HUES64 (cell line): ENCODE data around the gene OR2A2.
"Not testable (repeated sequence)": the region's sequence is repeated elsewhere in the genome, so short reads cannot be mapped to it uniquely, and the experiment has no call there.

Experiments used
- H3K27ac ChIP-seq: 2 replicates; pipeline ENCODE4 v1.7.0; 2013; ENCODE audit warnings: low read depth, low read length, inconsistent platforms
- H3K27me3 ChIP-seq: 2 replicates; pipeline ENCODE4 v1.6.1; 2013; ENCODE audit warnings: mild to moderate bottlenecking, low read length; ENCODE audit not compliant: insufficient read depth
- H3K36me3 ChIP-seq: 2 replicates; pipeline ENCODE4 v1.6.1; 2013; ENCODE audit warnings: mild to moderate bottlenecking, low read length; ENCODE audit not compliant: insufficient read depth
- H3K4me1 ChIP-seq: 2 replicates; pipeline ENCODE4 v1.6.1; 2013; ENCODE audit warnings: mild to moderate bottlenecking, low read length, moderate library complexity; ENCODE audit not compliant: insufficient read depth
- H3K4me3 ChIP-seq: 2 replicates; pipeline ENCODE4 v1.5.1; 2013; ENCODE audit warnings: mild to moderate bottlenecking, low read length, moderate library complexity
- H3K9ac ChIP-seq: 2 replicates; pipeline ENCODE4 v1.6.1; 2013; ENCODE audit warnings: mild to moderate bottlenecking, low read depth, low read length
- H3K9me3 ChIP-seq: 2 replicates; pipeline ENCODE4 v1.6.1; 2013; ENCODE audit warnings: low read depth, low read length; ENCODE audit not compliant: insufficient read depth
- WGBS: fragments of 150-250, 120-280 bp; methylation state at CpG from one replicate; pipeline ENCODE4 v1.1.7; 2013; ENCODE audit warnings: missing lambda C conversion rate; 5-methylcytosine and 5-hydroxymethylcytosine counted together

OR2A2 gene

GRCh38 chr7:144105211-144105610, 4.2 kb upstream of the OR2A2 start:
- Histone ChIP-seq H3K36me3 (no peaks in the 10 kb centered on the region), H3K9ac (no peak overlapping the region), H3K27ac (no peak overlapping the region), H3K27me3 (no peaks in the 10 kb centered on the region), H3K4me3 (no peak overlapping the region), H3K9me3 (no peaks in the 10 kb centered on the region), H3K4me1 (no peaks in the 10 kb centered on the region)

GRCh38 chr7:144110272-144110671, 889 bp downstream of the OR2A2 start:
- H3K4me1 ChIP-seq, result no peaks in the 10 kb centered on the region
- no peaks in the 10 kb centered on the region for H3K27me3 ChIP-seq
- no peaks in the 10 kb centered on the region for H3K9me3 ChIP-seq
- H3K4me3 ChIP-seq, result no peak overlapping the region
- H3K9ac ChIP-seq, result no peak overlapping the region
- WGBS, result 94% methylated on average over 5 of the region's 5 CpGs
- H3K27ac ChIP-seq, result no peak overlapping the region
- no peaks in the 10 kb centered on the region for H3K36me3 ChIP-seq

- no peak overlapping the region for H3K4me3 ChIP-seq
- WGBS, result 75% methylated on average over 1 of the region's 1 CpG
Observed at GRCh38 chr7:144113651-144114050, 4.3 kb downstream of the OR2A2 start.

DNA sequence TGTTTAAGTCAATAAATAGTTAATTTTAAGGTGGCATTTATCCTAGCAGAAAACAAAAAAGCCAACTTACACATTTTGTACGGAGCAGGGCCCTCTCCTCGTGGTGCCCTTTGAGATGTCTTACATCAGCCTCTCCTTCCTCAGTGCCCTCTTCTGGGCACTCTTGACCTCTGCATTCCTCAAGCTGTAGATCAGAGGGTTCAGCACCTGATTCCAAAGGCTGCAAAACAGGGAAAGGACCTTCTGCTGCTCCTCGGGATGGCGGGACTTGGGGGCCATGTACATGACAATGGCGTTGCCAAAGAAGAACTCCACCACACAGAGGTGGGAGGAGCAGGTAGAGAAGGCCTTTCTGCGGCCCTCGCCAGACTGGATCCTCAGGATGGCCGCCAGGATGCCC, 9.0 kb downstream of the OR2A2 start:
- H3K36me3 ChIP-seq, result no peaks in the 10 kb centered on the region
- H3K9ac ChIP-seq, result no peak overlapping the region
- no peak overlapping the region for H3K27ac ChIP-seq
- H3K4me3 ChIP-seq, result no peak overlapping the region
- H3K27me3 ChIP-seq, result no peaks in the 10 kb centered on the region
- no peaks in the 10 kb centered on the region for H3K9me3 ChIP-seq
- WGBS, result 73% methylated on average over 8 of the region's 8 CpGs
- H3K4me1 ChIP-seq, result no peaks in the 10 kb centered on the region

More at GRCh38 chr7:144113651-144114050, 4.3 kb downstream of the OR2A2 start:
- no peaks in the 10 kb centered on the region for H3K4me1 ChIP-seq
- no peaks in the 10 kb centered on the region for H3K9me3 ChIP-seq
- no peaks in the 10 kb centered on the region for H3K36me3 ChIP-seq
- H3K27me3 ChIP-seq, result no peaks in the 10 kb centered on the region
- H3K9ac ChIP-seq, result no peak overlapping the region
- H3K27ac ChIP-seq, result no peak overlapping the region

DNA sequence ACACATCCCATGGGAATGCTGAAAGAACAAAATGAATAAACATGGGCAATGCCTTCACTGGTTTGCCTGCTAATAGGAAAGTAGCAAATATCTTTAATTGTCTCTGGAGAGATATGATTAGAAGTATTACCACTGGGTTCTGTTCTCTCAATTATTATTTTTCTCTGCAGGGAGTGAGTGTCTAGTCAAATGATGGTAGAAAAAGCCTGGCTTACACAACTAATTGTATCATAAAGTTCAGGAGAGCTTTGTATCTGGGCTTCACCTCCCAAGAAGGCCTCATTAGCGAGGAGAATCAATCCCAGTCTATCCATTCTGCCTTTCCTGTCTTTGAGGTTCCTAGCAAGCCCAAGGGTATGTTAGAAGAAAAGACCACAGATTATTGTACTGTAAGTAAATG, 13.5 kb downstream of the OR2A2 start, which contains the start of gene OR2A14:
Gene OR2A14, plus strand, starts transcription at position 301 of the 400 bp plus-strand sequence. CDS start 5,937 bp downstream, outside the sequence.
- no peaks in the 10 kb centered on the region for H3K4me1 ChIP-seq
- no peak within 1 kb of the TSS for H3K27ac ChIP-seq
- H3K27me3 ChIP-seq, result no peaks in the 10 kb centered on the region
- H3K9ac ChIP-seq, result no peak within 1 kb of the TSS
- WGBS, result 100% methylated on average over 1 of the region's 1 CpG
- H3K36me3 ChIP-seq, result no peaks in the 10 kb centered on the region
- no peaks in the 10 kb centered on the region for H3K9me3 ChIP-seq
- no peak within 1 kb of the TSS for H3K4me3 ChIP-seq

DNA sequence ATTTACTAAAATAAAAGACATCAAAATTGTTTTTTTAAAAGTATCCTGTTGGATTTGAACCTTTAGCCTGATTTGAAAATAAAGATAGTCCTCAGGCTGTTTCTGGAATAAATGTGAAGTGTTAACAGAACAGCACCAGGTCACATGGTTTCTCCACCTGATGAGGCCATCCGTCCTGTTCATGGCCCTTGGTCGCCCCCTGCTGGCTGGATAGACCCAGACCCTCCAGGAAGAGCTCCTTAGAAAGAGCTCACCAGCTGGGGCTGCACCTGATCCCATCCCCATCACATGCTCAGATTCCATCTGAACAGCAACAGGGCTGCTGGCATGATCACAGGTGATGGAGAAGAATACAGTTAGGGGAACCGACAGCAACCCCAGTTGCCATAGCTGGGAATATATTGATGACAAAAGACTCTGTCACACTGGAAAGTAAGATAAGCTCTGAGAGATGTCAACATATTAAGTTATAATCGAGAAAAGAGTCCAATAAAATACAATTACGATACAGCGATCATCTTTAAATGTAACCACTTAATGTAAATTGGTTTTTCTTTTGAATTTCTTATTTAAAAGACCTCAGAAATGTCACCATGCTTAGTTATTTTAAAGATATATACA, 18.4 kb downstream of the OR2A2 start:
- 2% methylated on average over 3 of the region's 6 CpGs for WGBS
- Histone ChIP-seq H3K36me3 (no peaks in the 10 kb centered on the region), H3K9me3 (no peaks in the 10 kb centered on the region), H3K27me3 (no peaks in the 10 kb centered on the region), H3K9ac (no peak overlapping the region), H3K4me3 (no peak overlapping the region), H3K4me1 (no peaks in the 10 kb centered on the region), H3K27ac (no peak overlapping the region)

DNA sequence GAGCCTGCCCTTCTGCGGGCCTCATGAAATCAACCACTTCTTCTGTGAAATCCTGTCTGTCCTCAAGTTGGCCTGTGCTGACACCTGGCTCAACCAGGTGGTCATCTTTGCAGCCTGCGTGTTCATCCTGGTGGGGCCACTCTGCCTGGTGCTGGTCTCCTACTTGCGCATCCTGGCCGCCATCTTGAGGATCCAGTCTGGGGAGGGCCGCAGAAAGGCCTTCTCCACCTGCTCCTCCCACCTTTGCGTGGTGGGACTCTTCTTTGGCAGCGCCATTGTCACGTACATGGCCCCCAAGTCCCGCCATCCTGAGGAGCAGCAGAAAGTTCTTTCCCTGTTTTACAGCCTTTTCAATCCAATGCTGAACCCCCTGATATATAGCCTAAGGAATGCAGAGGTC, 20.2 kb downstream of the OR2A2 start:
- H3K4me1 ChIP-seq, H3K36me3 ChIP-seq, H3K4me3 ChIP-seq, H3K9ac ChIP-seq, H3K27me3 ChIP-seq, H3K9me3 ChIP-seq, H3K27ac ChIP-seq: not testable (repeated sequence)
- WGBS, result 91% methylated on average over 9 of the region's 9 CpGs

GRCh38 chr7:144130730-144131129, 21.3 kb downstream of the OR2A2 start:
- Histone ChIP-seq H3K4me3 (no peak overlapping the region), H3K27me3 (no peaks in the 10 kb centered on the region), H3K4me1 (no peaks in the 10 kb centered on the region), H3K9me3 (no peaks in the 10 kb centered on the region), H3K36me3 (no peaks in the 10 kb centered on the region), H3K9ac (no peak overlapping the region), H3K27ac (no peak overlapping the region)
- WGBS, result 95% methylated on average over 2 of the region's 2 CpGs

DNA sequence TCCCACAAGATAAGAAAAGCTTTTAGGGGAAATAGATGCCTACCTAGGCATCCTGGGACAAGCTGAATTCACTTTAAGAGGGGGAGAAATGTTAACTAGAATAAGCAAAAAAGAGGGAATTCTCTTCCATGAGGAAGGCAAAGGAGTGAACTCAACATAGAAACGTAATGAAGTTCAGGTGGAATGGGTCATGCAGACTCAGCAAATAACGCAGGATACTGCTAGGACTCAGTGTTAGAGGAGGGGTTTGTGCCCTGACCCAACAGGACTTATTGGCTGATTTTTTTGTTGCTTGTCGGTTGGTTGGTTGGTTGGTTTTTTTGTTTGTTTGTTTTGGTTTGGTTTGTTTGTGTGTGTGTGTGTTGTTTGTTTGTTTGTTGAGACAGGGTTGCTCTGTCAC, 22.9 kb downstream of the OR2A2 start:
- Histone ChIP-seq H3K9ac (no peak overlapping the region), H3K27ac (no peak overlapping the region), H3K36me3 (no peaks in the 10 kb centered on the region), H3K27me3 (no peaks in the 10 kb centered on the region), H3K4me1 (no peaks in the 10 kb centered on the region), H3K4me3 (no peak overlapping the region), H3K9me3 (no peaks in the 10 kb centered on the region)
- 89% methylated on average over 3 of the region's 3 CpGs for WGBS

GRCh38 chr7:144133307-144133706, 23.9 kb downstream of the OR2A2 start:
- no peak overlapping the region for H3K27ac ChIP-seq
- H3K4me1 ChIP-seq, result no peaks in the 10 kb centered on the region
- 74% methylated on average over 5 of the region's 6 CpGs for WGBS
- H3K27me3 ChIP-seq, result no peaks in the 10 kb centered on the region
- no peak overlapping the region for H3K4me3 ChIP-seq
- no peaks in the 10 kb centered on the region for H3K36me3 ChIP-seq
- H3K9me3 ChIP-seq, result no peaks in the 10 kb centered on the region
- H3K9ac ChIP-seq, result no peak overlapping the region

DNA sequence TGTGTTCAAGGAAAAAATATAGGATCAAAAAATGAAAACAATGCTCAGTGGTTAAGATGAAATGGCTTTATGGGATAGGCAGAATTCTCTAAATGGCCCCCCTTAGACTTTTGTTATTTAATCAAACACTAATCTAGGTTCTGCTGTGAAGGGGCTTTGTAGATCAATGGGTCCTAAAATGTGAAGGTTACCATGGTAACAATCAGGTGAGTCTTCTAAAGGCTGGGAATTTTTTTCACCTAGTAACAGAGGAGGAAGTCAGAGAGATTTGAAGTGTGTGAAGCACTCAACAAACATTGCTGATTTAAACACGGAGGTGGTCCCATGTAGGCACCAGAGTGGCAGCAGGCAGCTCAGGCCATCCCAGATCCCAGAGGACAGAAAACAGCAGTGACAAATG, 24.7 kb downstream of the OR2A2 start:
- 74% methylated on average over 1 of the region's 1 CpG for WGBS
- H3K9ac ChIP-seq, result no peak overlapping the region

DNA sequence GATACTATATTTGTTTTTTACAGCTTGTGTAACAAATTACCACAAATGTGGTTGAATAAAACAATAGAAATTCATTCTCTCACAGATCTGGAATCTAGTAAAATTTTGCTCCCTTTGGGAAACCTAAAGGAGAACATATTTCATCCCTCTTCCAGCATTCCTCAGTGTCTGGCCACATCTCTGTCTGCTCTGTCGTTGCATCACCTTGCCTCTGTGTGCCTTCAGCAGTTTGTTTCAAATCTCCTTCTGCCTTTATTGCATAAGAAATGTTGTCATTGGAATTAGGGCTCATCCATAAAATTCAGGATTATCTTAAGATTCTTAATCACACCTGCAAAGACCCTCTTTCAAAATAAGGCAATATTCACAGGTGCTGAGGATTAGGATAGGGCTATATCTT, 28.1 kb downstream of the OR2A2 start:
- Histone ChIP-seq H3K4me3 (no peak overlapping the region), H3K27ac (no peak overlapping the region), H3K9ac (no peak overlapping the region), H3K27me3 (no peaks in the 10 kb centered on the region), H3K9me3 (no peaks in the 10 kb centered on the region), H3K4me1 (no peaks in the 10 kb centered on the region), H3K36me3 (no peaks in the 10 kb centered on the region)
- WGBS, result 71% methylated on average over 1 of the region's 1 CpG

More for the DNA sequence above, 24.7 kb downstream of the OR2A2 start:
- Histone ChIP-seq H3K36me3 (no peaks in the 10 kb centered on the region), H3K27me3 (no peaks in the 10 kb centered on the region), H3K9me3 (no peaks in the 10 kb centered on the region), H3K4me3 (no peak overlapping the region), H3K27ac (no peak overlapping the region), H3K4me1 (no peaks in the 10 kb centered on the region)
